BLaER1 treated with 17β-estradiol and CSF1 and Interleukin-3, amounts not matched to agents 10 nM and 100 nM (cell line): ENCODE data around the gene GATA5.

Experiments used
- H3K27ac ChIP-seq, 11 experiments: shearing (Covaris generic); formaldehyde crosslinking; 2 replicates each; pipeline ENCODE4 v1.8.1; 2022
- H3K27me3 ChIP-seq, 11 experiments: shearing (Covaris generic); formaldehyde crosslinking; 2 replicates each; pipeline ENCODE4 v1.8.1; 2022
- H3K36me3 ChIP-seq, 11 experiments: shearing (Covaris generic); formaldehyde crosslinking; 2 replicates each; pipeline ENCODE4 v1.8.1; 2022
- H3K4me1 ChIP-seq, 10 experiments: shearing (Covaris generic); formaldehyde crosslinking; 2 replicates each; pipeline ENCODE4 v1.8.1; 2022
- H3K4me2 ChIP-seq, 11 experiments: shearing (Covaris generic); formaldehyde crosslinking; 2 replicates each; pipeline ENCODE4 v1.8.1; 2022
- H3K4me3 ChIP-seq, 10 experiments: shearing (Covaris generic); formaldehyde crosslinking; 2 replicates each; pipeline ENCODE4 v1.8.1; 2022
- H3K9ac ChIP-seq, 11 experiments: shearing (Covaris generic); formaldehyde crosslinking; 2 replicates each; pipeline ENCODE4 v1.8.1; 2022
- H3K9me3 ChIP-seq, 11 experiments: shearing (Covaris generic); formaldehyde crosslinking; replicated peaks in 1 of 11; 2 replicates each; pipeline ENCODE4 v1.8.1; 2022
- H4K20me1 ChIP-seq, 11 experiments: shearing (Covaris generic); formaldehyde crosslinking; 2 replicates each; pipeline ENCODE4 v1.8.1; 2022
- Cebpa-rat ChIP-seq, 11 experiments: shearing (Covaris generic); IDR thresholded peaks; 2 replicates each; pipeline ENCODE4 v1.8.1; 2022

GATA5 gene

DNA sequence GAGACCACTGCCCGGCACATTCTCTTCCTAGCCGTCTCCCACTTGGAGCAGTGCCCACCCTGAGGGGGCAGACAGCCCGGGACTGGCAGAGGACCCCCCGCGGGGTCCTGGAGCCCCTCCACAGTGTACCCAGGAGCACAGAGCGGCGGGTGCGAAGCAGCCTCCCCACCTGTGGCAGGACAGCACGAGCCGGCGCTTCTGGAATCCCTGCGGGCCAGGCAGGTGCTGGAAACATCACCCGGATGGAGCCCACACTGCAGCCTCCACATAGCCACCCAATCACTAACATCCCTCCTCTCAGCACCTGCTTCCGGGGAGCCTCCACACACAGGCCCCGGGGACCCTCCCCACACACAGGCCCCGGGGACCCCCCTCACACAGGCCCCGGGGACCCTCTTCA, 18.7 kb downstream of the GATA5 start:
- Histone ChIP-seq H3K4me3 (no peak overlapping the region), H3K4me2 (peak overlapping the region in 9 of 11 experiments; percentile 39 to 83 (median 77); a peak in 14 of 22 replicates), H4K20me1 (peaks cover 0 to 46% (median 21%) of the 10 kb centered on the region in 11 experiments; a peak in 9 of 22 replicates), H3K27me3 (peaks cover 11 to 52% (median 34%) of the 10 kb centered on the region in 11 experiments; a peak in 19 of 22 replicates), H3K9me3 (no peaks in the 10 kb centered on the region), H3K9ac (no peak overlapping the region), H3K36me3 (no peaks in the 10 kb centered on the region), H3K4me1 (peaks cover 0 to 43% (median 30%) of the 10 kb centered on the region in 10 experiments; a peak in 16 of 20 replicates), H3K27ac (no peak overlapping the region)
- TF ChIP-seq Cebpa-rat (IDR thresholded peaks at IDR 0.05) = no peak

DNA sequence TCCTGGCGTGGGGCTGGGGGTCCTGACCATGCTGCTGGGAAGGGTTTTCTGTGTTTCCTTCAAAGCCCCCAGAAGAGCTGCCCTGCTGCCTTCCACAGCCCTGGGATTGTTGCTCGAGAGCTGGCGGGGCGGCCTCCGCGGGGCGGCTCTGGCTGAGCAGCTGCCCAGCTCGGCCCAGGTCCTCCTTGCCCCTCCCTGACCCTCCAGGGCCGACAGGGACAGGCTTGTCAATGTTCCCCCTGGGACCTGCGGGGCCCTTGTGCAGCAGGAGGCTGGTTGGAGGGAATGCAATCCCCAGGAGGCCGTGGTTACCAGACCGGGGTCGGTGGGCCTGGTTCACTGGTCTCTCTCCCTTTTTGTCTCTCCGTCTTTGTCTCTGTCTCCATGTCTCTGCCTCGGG, 19.9 kb downstream of the GATA5 start:
- H3K4me1 ChIP-seq = peaks cover 0 to 43% (median 30%) of the 10 kb centered on the region in 10 experiments; a peak in 16 of 20 replicates
- peak overlapping the region in 10 of 11 experiments; percentile 3 to 83 (median 74); a peak in 19 of 22 replicates for H3K4me2 ChIP-seq
- no peak for TF ChIP-seq Cebpa-rat (IDR thresholded peaks at IDR 0.05)
- peaks cover 0 to 46% (median 21%) of the 10 kb centered on the region in 11 experiments; a peak in 9 of 22 replicates for H4K20me1 ChIP-seq
- no peaks in the 10 kb centered on the region for H3K36me3 ChIP-seq
- no peaks in the 10 kb centered on the region for H3K9me3 ChIP-seq
- peaks cover 11 to 56% (median 39%) of the 10 kb centered on the region in 11 experiments; a peak in 19 of 22 replicates for H3K27me3 ChIP-seq
- H3K27ac ChIP-seq = no peak overlapping the region
- H3K9ac ChIP-seq = peak overlapping the region in 5 of 11 experiments; percentile 13 to 45 (median 19); a peak in 5 of 22 replicates
- no peak overlapping the region for H3K4me3 ChIP-seq

DNA sequence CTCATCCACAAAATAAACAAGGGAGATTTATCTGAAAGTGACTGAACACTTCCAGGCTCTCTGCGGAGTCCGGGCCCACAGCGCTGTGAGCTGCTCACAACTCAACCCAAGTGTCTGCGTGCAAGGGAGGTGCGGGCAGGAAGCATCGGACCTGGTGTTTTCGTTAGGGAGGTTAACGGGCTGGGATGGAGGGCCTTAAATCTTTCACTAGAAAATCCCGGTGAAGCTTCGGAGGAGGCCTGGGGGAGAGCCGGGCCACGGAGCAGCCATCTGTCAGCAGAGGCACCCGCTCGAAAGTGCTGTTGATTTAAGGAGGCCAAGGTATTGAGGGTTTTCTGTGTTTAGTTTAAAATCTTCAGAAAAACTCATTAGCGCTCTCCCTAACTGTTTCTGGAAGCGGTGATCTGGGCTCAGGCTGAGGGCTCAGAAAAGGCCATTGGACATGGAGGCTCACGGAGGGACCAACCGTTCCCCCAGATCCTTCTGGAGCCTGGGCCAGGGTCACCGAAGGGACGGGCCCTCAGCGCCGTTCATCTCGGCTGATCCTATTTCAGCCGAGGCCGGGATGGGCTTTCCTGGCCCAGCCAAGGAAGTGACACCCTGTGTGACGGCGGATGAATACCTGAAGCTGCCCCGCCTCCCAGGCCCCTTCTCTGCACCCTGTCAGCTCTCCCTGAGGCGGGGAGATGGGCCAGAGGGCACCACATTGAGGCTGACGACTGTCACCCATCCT, 20.7 kb downstream of the GATA5 start:
- H3K9ac ChIP-seq = peak overlapping the region in 2 of 11 experiments; percentile 13 to 29; a peak in 2 of 22 replicates
- H3K4me2 ChIP-seq = peak overlapping the region in 8 of 11 experiments; percentile 46 to 83 (median 78); a peak in 15 of 22 replicates
- TF ChIP-seq Cebpa-rat (IDR thresholded peaks at IDR 0.05) = no peak
- peaks cover 0 to 51% (median 21%) of the 10 kb centered on the region in 11 experiments; a peak in 10 of 22 replicates for H4K20me1 ChIP-seq
- no peak overlapping the region for H3K27ac ChIP-seq
- peaks cover 0 to 43% (median 30%) of the 10 kb centered on the region in 10 experiments; a peak in 16 of 20 replicates for H3K4me1 ChIP-seq
- no peak overlapping the region for H3K4me3 ChIP-seq
- H3K36me3 ChIP-seq = no peaks in the 10 kb centered on the region
- H3K27me3 ChIP-seq = peaks cover 16 to 63% (median 43%) of the 10 kb centered on the region in 11 experiments; a peak in 20 of 22 replicates
- no peaks in the 10 kb centered on the region for H3K9me3 ChIP-seq

DNA sequence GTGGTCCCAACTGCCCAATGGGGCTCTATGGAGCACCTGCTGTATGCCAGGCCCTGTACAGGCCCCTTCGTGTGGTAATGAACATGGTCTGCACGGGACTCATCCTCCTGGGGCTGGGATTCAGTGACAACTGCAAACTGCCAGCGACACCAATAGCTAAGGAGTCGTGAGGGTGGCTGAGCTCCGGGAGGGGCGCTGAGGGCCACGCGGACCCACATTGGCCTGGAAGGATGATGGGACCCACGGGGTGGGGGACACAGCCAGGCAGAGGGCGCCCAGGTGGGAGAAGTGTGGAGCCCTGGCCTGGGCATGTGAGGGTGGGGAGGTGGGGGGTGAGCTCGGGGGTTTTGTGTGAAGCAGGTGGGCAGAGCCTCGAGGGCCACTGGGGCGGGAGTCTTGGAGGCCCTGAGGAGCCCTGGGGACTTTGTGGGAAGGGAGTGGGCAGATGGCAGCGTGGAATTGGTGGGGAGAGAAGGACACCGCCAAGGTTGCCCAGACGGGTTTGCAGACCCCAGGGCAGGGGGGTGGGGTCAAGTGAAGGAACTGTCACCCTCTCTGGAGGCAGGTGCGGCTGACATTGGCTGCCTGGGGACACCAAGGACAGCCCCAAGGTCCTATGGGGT, 22.5 kb downstream of the GATA5 start:
- Histone ChIP-seq H3K27ac (no peak overlapping the region), H3K27me3 (peaks cover 22 to 80% (median 61%) of the 10 kb centered on the region in 11 experiments; a peak in 21 of 22 replicates), H3K4me1 (peaks cover 0 to 43% (median 30%) of the 10 kb centered on the region in 10 experiments; a peak in 16 of 20 replicates), H3K4me2 (peak overlapping the region in 6 of 11 experiments; percentile 1 to 53 (median 22); a peak in 7 of 22 replicates), H3K4me3 (no peak overlapping the region), H3K36me3 (no peaks in the 10 kb centered on the region), H3K9ac (no peak overlapping the region), H4K20me1 (peaks cover 0 to 56% (median 21%) of the 10 kb centered on the region in 11 experiments; a peak in 10 of 22 replicates), H3K9me3 (no peaks in the 10 kb centered on the region)
- no peak for TF ChIP-seq Cebpa-rat (IDR thresholded peaks at IDR 0.05)

DNA sequence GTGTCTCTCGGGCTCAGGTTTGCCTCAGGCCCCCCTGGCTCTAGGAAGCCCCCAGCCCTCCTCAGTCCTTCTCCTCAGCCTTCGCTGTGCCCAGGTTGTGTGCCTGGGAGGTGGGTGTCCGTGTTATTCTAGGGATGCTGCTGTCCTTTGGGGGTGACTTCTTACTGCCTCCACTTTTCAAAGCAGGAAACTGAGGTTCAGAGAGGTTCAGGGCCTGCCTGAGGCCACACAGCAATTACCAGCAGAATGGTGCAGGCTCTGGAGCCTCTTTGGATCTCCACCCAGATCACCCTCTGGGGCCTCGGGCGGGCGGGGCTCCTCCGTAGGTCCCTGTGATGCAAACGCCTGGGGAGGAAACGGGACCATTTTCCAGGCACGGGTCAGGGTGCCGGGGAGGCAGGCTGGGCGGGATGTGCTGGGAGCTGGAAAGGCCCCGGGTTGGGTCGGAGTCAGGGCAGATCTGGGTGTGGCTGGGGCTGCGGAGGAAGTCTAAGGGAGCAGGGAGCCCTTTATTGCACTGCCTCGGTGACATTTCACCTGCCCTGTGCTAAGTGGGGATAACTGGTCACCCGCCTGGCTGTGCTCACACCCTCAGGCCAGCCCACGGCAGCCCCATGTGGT, 23.2 kb downstream of the GATA5 start:
- no peak overlapping the region for H3K4me3 ChIP-seq
- TF ChIP-seq Cebpa-rat (IDR thresholded peaks at IDR 0.05) = no peak
- peaks cover 0 to 43% (median 30%) of the 10 kb centered on the region in 10 experiments; a peak in 16 of 20 replicates for H3K4me1 ChIP-seq
- no peaks in the 10 kb centered on the region for H3K36me3 ChIP-seq
- H3K4me2 ChIP-seq = peak overlapping the region in 3 of 11 experiments; percentile 8 to 30 (median 17); a peak in 1 of 22 replicates
- peaks cover 0 to 56% (median 21%) of the 10 kb centered on the region in 11 experiments; a peak in 10 of 22 replicates for H4K20me1 ChIP-seq
- no peak overlapping the region for H3K9ac ChIP-seq
- peaks cover 25 to 87% (median 61%) of the 10 kb centered on the region in 11 experiments; a peak in 21 of 22 replicates for H3K27me3 ChIP-seq
- no peak overlapping the region for H3K27ac ChIP-seq
- no peaks in the 10 kb centered on the region for H3K9me3 ChIP-seq

DNA sequence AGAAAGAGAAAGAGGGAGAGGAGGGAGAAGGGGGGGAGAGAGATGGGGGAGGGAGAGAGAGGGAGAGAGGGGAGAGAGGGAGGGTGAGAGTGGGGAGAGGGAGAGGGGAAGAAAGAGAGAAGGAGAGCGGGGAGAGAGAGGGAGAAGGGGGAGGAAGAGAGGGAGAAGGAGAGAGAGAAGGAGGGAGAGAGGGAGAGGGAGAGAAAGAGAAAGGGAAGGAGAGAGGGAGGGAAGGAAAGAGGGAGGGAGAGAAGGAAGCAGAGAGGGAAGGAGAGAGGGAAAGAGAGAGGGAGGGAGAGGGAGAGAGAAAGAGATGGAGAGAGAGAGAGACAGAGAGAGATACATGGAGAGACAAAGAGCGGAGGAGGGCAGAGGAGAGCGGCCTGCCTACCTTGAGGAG, 23.8 kb downstream of the GATA5 start:
- TF ChIP-seq Cebpa-rat (IDR thresholded peaks at IDR 0.05) = no peak
- peaks cover 0 to 52% (median 16%) of the 10 kb centered on the region in 11 experiments; a peak in 10 of 22 replicates for H4K20me1 ChIP-seq
- peaks cover 25 to 89% (median 61%) of the 10 kb centered on the region in 11 experiments; a peak in 21 of 22 replicates for H3K27me3 ChIP-seq
- H3K36me3 ChIP-seq = no peaks in the 10 kb centered on the region
- H3K9ac ChIP-seq = no peak overlapping the region
- H3K4me1 ChIP-seq = peaks cover 0 to 38% (median 25%) of the 10 kb centered on the region in 10 experiments; a peak in 16 of 20 replicates
- H3K4me2 ChIP-seq = no peak overlapping the region
- H3K4me3 ChIP-seq = no peak overlapping the region
- H3K27ac ChIP-seq = no peak overlapping the region
- no peaks in the 10 kb centered on the region for H3K9me3 ChIP-seq

DNA sequence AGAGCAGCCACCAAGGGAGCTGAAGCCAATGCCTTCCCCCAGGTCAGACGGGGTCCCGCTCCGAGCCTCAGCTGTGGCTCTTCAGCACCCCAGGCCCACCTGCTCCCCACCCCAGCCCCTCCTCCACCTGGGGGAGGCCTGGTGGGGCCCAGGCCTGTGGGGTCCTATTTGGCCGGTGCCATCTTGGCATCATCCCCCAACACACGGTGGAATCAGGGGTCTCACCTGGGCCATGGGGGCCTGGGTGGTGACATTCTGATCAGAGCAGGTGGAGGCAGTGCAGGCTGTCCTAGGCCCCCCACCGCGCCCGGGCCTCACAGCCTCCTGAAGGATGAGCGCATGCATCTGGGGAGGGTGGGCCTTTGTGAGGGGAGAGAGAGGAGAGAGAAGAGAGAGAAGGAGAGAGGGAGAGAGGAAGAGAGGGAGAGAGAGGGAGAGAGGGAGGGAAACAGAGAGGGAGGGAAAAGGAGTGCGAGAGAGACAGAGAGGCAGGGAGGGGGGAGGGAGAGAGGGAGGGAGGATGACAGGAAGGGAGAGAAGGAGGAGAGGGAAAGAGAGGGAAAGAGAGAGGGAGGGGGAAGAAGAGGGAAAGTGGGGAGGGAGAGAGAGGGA, 24.5 kb downstream of the GATA5 start:
- no peak overlapping the region for H3K4me2 ChIP-seq
- H3K4me1 ChIP-seq = peaks cover 0 to 31% (median 18%) of the 10 kb centered on the region in 10 experiments; a peak in 16 of 20 replicates
- H3K27me3 ChIP-seq = peaks cover 25 to 88% (median 61%) of the 10 kb centered on the region in 11 experiments; a peak in 21 of 22 replicates
- H4K20me1 ChIP-seq = peaks cover 0 to 45% (median 8%) of the 10 kb centered on the region in 11 experiments; a peak in 9 of 22 replicates
- H3K9me3 ChIP-seq = no peaks in the 10 kb centered on the region
- no peak overlapping the region for H3K4me3 ChIP-seq
- no peaks in the 10 kb centered on the region for H3K36me3 ChIP-seq
- H3K27ac ChIP-seq = no peak overlapping the region
- no peak overlapping the region for H3K9ac ChIP-seq
- no peak for TF ChIP-seq Cebpa-rat (IDR thresholded peaks at IDR 0.05)
